ENCODE data around the gene LHFPL3.

DNA sequence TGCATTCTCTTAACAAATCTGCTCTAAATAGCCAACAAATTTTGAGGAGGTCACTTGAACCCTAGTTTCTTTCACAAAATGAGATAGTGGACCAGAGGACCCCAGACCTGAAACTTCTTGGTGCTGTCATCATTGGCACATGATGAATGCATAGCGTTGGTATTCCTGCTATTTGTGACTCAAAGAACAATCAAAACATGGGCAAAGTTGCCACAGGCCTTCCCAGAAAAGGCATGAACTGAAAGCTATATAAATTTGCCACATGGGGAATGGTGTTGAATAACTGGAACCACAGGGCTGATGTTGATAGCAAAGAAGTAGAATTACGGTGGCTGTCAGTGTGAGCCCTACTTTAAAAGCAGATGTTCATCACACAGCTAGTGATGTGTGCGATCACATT lies 465.8 kb downstream of the LHFPL3 start:
- TF ChIP-seq, protein P1, sequence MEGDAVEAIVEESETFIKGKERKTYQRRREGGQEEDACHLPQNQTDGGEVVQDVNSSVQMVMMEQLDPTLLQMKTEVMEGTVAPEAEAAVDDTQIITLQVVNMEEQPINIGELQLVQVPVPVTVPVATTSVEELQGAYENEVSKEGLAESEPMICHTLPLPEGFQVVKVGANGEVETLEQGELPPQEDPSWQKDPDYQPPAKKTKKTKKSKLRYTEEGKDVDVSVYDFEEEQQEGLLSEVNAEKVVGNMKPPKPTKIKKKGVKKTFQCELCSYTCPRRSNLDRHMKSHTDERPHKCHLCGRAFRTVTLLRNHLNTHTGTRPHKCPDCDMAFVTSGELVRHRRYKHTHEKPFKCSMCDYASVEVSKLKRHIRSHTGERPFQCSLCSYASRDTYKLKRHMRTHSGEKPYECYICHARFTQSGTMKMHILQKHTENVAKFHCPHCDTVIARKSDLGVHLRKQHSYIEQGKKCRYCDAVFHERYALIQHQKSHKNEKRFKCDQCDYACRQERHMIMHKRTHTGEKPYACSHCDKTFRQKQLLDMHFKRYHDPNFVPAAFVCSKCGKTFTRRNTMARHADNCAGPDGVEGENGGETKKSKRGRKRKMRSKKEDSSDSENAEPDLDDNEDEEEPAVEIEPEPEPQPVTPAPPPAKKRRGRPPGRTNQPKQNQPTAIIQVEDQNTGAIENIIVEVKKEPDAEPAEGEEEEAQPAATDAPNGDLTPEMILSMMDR (IDR thresholded peaks at IDR 0.05) = no peak
- no peak for TF ChIP-seq POLR2A (IDR thresholded peaks at IDR 0.05)

Measured in thyroid gland (tissue), 4 donors.